HG03342 (cell line): ENCODE measurements around the gene ZNF300.
A peak's percentile ranks its signal among the peaks of the same experiment; 100 is the strongest.
"Not testable (repeated sequence)": the region's sequence is repeated elsewhere in the genome, so short reads cannot be mapped to it uniquely, and the experiment has no call there.

Source experiments
- ATAC-seq: cut with Tn5 transposase; IDR thresholded peaks from one replicate; pipeline ENCODE4 v1.9.1; 2021; ENCODE audit warnings: mild to moderate bottlenecking, moderate library complexity; ENCODE audit not compliant: unreplicated experiment

The ZNF300 gene

DNA sequence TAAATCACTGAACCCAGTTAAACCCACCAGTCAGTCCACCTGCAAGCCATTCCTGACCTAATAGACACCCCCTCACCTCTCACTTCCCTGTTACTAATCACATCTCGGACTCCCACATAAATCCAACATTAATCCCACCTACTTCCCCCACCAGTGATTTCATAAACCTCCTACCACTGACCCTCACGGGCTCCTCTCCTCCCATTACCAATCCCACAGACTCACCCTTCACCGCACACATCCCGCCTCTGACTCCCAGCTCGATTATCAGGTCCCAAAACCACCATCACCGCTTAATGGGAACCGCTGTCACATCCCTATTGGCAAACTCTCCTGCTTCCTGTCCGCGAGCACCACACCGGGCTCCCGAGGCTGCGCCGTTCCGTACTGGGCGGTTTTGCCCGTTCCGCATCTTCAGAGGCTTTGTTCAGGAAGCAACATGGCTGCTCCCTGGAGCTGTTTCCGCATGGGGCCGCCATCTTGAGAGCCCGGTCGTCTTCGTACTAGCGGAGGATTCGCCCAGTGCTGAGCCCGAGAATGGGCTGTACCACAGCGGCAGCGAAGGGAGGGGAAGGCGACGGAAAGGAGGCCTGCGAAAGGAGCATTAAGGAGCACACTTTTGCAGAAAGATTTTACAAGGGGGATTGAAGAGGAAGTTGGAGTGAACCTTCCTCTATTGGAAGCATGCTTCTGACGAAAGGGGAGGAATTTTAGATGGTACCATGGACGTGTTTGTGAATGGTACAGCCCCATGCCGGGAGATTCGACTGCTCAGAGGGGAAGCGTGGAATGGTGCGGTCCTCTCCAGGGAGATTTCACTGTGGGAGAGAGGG is at the start of gene ZNF300:
ZNF300 (minus strand) TSS at position 502 of the 833 bp plus-strand sequence. CDS start 1,825 bp downstream, outside the sequence.
- ATAC-seq, result no peak

DNA sequence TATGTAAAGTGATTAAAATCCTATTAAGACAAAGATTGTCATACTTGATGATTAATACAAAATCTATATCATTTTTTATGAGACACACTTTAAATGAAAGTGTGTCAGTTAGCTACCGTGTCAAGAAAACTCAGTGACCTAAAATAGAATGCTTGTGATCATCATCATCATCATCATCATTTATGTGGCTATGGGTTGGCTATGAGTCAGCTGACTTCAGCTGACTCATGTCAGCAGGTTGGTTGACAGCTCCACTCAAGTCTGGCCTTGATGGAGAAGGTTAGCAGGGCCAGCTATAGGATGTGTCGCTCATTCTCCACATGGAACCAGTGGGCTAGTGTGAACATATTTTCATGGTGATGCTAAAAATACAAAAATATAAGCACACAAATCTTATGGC is 43.8 kb upstream of the ZNF300 start:
- no peak for ATAC-seq

DNA sequence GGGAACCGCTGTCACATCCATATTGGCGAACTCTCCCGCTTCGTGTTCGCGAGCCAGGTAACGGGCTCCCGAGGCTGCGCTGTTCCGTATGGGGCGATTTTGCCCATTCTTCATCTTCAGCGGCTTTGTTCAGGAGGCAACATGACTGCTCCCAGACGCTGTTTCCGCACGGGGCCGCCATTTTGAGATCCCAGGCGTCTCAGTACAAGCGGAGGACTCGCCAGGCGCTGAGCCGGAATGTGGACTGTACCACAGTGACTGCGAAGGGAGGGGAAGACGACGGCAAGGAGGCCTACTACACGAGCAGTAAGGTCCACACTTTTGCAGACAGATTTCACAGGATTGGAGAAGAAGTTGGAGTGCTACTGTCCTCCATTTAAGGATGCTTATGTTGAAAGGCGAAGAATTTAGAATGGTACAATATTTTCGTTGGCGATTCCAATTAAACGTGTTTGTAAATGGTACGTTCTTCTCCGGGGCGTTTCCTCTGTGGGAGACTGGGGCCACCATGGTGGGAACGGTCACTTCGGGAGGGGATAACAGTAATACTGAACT is 41.6 kb upstream of the ZNF300 start:
- ATAC-seq, result no peak

DNA sequence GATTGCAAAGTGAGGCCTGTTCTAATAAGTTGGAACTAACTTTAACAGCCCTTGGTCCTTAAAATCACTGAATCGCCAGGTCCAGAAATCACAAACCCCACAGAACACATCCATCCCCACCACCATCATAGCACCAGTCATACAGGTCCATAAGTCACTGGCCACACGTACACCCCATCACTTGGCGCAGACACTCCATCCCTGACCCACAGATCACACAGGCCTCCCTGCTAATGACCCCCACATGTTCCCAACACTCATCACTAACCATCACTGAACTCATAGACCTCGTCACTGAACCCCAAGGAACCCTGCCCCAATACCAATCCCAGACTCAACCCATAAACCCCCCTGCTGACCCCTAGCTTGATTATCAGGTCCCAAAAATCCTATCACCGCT is 41.2 kb upstream of the ZNF300 start:
- no peak for ATAC-seq

DNA sequence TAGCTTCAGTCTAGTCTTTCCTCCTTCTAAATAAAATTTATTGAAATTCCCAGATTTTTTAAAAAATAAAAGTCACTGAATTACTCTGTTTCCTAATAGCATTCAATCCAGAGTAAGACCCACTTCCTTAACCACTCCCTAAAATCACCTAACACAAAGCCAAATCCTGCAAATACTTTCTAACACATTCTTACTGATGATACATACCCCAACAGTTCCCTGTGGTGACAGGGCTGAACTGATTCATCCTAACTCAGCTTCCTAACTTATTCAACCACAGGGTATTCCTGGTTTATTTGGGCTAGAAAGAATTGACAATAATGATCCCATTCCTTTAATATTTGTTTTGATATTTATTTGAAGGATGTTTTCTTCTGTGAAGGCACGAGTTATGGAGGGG is 40.7 kb upstream of the ZNF300 start:
- ATAC-seq, result no peak

DNA sequence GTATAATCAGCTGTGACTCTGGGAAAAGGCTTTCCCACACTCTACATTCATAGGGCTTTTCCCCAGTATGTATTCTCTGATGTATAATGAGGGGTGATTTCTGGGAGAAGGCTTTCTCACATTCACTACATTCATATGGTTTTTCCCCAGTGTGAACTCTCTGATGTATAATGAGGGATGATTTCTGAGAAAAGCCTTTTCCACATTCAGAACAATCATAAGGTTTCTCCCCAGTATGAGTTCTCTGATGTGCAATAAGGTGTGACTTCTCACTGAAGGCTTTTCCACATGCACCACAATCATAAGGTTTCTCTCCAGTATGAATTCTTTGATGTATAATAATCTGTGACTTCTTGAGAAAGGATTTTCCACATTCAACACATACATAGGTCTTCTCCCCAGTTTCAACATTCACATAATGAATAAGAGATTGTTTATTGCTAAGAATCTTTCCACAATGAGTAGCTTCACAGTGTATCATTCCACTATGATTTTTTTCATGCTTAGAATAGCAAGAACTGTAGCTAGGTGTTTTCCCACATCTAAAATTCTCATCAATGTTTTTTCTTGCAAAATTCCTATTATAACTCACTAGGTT is 26.7 kb upstream of the ZNF300 start:
- no peak for ATAC-seq

DNA sequence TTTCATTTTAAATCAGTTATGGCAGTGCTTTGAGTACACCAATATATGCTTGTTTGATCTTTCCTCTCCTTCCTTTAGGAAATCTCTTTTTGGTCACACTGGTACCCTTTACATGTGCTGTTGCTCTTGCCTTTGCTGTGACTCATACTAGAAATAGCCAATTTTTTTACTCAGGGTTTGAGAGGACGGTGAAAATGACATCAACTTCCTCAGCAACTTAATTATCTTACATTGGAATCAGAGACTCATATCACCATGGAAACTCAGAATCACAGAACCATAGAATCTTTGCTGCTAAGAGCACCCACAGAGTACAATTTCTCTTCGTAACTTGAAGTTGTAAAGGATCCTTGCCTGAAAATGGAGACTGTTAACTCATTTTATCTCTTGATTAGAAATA is 13.8 kb upstream of the ZNF300 start:
- ATAC-seq, result no peak

DNA sequence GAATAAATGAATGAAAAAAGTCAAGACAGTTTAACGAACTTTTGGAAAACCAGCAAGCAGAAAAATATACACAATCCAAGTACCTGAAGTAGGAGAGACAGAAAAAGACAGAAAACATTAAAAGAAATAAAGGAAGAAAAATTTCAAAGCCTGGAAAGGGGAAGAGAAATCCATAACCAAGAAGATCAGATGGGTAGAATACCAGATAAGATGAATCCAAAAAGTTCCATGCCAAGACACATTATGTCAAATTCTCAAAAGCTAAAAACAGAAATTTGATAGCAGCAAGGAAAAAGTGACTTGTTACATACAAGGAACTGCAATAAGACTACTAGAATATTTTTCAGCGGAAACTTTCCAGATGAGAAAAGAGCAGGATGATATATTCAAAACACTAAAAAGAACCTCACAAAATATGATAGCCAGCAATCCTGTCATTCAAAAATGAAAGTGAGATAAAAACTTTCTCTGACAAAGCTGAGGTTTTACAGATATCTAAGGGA is 7.6 kb upstream of the ZNF300 start:
- ATAC-seq, result no peak

DNA sequence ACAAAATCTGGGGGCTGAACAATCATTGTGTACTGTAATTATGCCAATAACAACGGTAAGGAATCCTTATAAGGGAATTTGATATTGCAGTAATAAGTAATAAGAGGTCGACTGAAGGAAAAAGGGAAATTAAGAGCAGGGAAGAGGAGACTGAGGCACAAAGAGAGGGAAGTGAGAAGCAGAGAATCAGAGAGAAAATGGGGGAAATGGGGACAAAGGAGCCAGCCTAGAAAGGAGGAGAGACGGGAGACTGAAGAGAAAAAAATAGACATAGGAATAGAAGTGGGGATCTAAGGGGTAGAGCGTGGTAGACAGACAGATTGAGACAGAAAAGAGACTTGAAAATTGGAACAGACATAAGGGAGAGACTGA is 518 bp upstream of the ZNF300 start:
- ATAC-seq, result no peak

DNA sequence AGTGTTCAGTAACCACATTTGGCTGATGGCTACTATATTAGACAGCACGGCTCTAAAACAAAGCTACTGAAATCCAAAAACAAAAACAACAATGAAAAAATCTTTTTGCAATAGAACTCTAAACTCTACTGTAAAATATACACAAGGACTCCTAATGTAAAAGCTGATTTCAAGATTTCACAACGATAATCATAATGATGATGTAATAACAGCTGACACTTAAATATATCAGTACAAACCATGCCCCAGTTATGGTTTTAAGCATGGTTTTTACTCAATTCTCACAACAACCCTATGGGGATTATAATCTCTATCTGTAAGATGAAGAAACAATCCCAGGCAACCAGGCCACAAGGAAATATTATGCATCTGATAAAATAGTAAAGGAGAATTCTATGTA is 3.3 kb downstream of the ZNF300 start:
- ATAC-seq, result no peak

DNA sequence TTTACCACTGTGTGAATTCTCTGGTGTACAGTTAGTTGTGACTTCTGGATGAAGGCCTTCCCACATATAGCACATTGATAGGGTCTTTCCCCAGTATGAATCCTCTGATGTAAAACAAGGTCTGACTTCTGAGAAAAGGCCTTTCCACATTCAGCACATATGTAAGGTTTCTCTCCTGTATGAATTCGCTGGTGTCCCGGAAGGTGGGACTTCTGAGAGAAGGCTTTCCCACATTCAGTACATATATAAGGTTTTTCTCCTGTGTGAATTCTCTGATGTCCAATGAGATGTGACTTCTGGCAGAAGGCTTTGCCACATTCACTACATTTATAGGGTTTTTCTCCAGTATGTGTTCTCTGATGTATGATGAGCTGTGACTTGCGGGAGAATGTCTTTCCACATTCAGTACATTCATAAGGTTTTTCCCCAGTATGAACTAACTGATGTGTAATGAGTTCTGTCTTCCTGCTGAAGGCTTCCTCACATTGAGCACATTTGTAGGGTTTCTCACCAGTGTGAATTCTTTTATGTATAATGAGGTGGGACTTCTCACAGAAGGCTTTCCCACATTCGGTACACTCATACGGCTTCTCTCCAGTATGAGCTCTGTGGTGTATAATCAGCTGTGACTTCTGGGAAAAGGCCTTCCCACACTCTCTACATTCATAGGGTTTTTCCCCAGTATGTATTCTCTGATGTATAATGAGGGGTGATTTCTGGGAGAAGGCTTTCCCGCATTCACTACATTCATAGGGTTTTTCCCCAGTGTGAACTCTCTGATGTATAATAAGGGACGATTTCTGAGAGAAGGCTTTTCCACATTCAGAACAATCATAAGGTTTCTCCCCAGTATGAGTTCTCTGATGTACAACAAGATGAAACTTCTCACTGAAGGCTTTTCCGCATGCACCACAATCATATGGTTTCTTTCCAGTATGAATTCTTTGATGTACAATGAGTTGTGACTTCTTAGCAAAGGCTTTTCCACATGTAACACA is 9.1 kb downstream of the ZNF300 start:
- ATAC-seq, result no peak

DNA sequence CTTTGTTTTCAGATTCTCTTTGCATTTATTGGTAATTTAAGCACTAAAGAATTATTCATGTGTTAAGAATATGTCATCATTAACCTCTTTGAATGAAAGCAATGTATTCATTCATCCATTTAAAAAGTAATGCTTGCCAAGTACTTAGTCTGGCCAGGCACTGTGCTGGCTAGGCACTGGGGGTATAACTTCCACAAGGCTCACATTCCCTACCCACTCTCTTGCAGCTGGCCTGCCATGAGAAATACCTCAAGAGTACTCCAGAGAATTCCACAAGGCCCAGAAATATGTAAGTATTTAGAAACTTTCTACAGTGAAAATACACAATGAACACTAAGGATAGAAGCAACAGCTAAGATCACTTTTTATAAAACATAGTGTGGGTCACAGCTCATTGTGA is 25.4 kb downstream of the ZNF300 start:
- no peak for ATAC-seq

DNA sequence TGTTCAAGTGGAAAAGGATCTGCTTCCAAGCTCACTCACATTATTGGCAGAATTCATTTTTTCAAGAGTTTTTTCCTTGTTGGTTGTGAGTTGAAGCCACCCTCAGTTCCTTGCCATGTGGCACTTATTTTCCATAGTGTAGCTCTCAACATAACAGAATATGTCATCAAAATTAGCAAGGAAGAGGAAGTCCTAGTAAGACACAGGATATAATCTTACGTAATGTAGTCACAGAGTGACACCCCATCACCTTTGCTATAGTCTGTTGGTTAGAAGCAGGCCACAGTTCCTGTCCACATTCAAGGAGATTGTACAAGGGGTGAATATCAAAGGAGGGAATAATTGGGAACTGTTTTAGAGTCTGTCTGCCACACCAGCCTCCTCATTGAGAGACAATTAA is 42.7 kb downstream of the ZNF300 start:
- no peak for ATAC-seq

DNA sequence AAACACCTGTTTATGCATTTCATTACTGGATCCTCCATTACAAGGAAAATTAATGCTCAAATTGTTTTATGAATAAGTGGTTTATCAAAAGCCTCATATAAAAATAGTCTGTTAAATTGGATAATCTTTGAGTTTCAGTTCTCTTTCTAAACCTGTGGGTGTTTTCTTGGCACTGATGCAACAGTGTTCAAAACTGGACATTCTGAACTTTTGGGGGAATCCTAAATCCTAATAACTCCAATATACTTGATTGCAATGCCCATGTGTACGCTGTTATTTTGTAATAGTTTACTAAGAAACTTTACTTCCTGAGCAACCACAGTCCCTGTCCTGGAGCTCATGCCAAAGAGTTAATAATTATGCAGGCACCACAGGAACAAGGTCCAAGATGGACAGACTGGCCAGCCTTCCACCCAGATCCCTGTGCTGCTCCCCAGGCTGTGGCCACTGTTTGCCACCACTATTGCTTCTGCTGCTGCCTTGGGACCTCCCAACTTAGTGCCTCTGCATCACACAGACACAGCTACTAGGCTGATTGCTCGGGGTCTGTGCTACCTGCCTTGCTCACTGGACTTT is 44.4 kb downstream of the ZNF300 start:
- no peak for ATAC-seq

DNA sequence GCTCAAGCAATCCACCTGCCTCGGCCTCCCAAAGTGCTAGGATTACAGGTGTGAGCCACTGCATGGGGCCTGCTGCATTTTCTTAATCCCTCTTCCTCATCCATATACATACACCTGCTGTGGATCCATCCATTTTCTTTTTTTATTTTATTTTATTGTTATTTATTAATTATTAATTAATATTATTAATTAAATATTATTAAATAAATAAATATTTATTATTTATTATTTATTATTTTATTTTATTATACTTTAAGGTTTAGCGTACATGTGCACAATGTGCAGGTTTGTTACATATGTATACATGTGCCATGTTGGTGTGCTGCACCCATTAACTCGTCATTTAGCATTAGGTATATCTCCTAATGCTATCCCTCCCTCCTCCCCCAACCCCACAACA is 48.1 kb downstream of the ZNF300 start:
- not testable (repeated sequence) for ATAC-seq

DNA sequence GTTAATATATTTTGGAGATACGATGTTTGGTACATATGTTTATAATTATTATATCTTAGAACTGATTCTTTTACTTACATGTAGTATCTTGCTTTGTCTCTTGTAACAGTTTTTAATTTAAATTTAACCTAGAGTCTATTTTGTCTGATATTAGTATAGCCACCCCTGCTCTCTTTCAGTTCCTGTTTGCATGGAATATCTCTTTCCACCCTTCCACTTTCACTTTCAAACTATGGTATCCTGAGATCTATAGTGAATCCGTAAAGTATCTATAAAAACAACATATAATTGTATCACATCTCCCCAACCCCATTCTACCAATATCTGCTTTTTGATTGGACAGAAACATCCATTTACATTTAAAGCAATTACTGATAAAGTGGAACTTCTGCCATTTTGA is 51.2 kb downstream of the ZNF300 start:
- no peak for ATAC-seq

DNA sequence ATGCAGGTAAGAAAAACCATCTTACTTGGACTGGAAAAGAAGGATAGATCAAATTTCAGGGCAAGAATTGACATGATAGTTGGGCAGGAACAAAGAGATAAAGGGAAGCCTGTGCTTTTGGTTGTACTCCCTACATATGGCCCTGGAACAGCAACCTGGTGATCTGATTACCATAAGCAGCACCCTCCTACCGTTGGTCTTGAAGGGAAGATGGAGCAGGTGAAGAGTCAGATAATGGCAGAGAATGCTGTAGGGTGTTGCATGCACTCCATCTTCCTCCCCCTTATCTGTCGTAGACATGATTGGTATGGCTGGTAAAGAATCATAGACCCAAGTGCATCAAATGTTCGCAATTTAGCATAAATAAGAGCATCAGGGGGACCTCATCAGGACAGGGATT is 53.7 kb downstream of the ZNF300 start:
- no peak for ATAC-seq

DNA sequence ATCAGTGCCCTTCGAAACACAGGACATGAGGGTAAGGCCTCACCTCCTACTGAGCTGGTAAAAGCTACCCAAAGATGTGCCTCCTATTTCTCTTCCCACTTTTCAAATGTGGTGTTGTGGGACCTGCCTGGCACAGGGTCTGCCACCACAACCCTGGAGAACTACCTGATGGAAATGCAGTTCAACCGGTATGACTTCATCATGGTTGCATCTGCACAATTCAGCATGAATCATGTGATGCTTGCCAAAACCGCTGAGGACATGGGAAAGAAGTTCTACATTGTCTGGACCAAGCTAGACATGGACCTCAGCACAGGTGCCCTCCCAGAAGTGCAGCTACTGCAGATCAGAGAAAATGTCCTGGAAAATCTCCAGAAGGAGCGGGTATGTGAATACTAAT is 56.5 kb downstream of the ZNF300 start:
- ATAC-seq, result no peak

DNA sequence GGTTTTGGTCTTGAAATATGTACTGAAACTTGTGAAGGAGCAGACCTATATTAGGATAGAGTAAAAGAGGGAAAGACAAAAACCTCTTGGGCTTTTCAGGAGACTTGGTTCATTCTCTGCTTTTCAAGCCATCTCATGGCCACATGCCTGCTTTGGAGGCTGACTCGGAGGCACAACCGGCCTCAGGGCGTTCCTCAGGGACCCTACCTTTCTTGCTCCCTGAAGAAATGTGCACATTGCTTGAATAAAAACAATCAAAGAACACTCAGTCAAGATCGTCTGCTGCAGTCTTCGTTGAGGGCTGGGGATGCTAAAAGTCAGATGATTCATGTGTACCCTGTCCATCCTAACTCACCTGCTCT is 57.5 kb downstream of the ZNF300 start:
- no peak for ATAC-seq

DNA sequence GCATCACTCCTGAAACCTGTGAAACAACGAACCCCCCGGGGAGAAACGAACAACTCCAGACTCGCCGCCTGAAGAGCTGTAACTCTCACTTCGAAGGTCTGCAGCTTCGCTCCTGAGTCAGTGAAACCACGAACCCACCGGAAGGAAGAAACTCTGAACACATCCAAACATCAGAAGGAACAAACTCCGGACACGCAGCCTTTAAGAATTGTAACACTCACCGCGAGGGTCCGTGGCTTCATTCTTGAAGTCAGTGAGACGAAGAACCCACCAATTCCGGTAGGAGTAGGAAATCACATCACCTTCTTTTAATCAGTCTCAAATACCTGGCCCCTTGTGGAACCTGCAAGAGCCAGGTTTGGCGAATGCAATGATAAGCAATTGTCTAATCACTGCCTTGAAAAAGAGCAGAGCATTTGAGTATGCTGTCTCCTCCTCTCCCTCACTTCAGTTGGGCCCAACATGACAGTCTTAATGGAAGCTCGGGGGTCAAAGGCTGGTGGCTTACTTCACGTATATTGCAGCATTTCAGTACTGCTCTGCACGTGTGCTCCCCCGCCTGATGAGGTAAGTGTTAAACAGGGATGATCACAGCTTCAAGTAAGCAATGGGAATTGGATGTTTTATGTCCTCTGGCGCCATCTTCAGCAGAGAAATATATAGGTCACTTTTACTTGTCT is 58.0 kb downstream of the ZNF300 start:
- ATAC-seq, result peak; percentile 98
